GM12878 (cell line): ENCODE measurements around the gene LTV1. TPM values are rescaled to one million over a fixed set of nuclear protein-coding genes. Genes with fewer than 3 reads are reported as not detected.

Experiments
- ATAC-seq: fragments of 200-7000 bp; cut with Tn5 transposase; 3 replicates; pipeline ENCODE4 v1.9.1; 2020; ENCODE audit warnings: mild to moderate bottlenecking, moderate library complexity
- BruUV-seq: library from RNA; stranded (reverse); fragments of 400-500 nt; replicated peaks from 2 replicates; lab custom pipeline; 2021; lab: Mats Ljungman, UMichigan
- CTCF ChIA-PET: fragments of 300-600 bp; sonication (Branson Sonifier 250); formaldehyde crosslinking; extraction: SDS; loops from one replicate; lab custom pipeline; 2021; ENCODE audit warnings: inconsistent platforms; lab: Yijun Ruan, JAX
- POLR2A ChIA-PET: fragments of 350-600 bp; formaldehyde crosslinking; extraction: SDS; loops from one replicate; lab custom pipeline; 2021; ENCODE audit warnings: inconsistent platforms; lab: Charles Lee
- RAD21 ChIA-PET: fragments of 300-600 bp; sonication (Branson Sonifier 250); formaldehyde crosslinking; loops from one replicate; lab custom pipeline; 2023; ENCODE audit warnings: antibody characterized with exemption; ENCODE audit not compliant: unreplicated experiment; lab: Charles Lee
- SMC1A ChIA-PET: fragments of 300-600 bp; sonication (Branson Sonifier 250); formaldehyde crosslinking; loops from one replicate; lab custom pipeline; 2023; ENCODE audit not compliant: unreplicated experiment, uncharacterized antibody; lab: Charles Lee
- DNase-seq: peaks from one replicate; pipeline ENCODE4 v3.0.0-alpha.2; 2011; ENCODE audit warnings: low read depth, low spot score
- FAIRE-seq: peaks from 3 replicates; lab custom pipeline; 2011; peaks lifted over from hg19 to GRCh38; lab: Jason Lieb, UNC
- H2AFZ ChIP-seq: 2 replicates; pipeline ENCODE4 v1.6.0; 2011; ENCODE audit warnings: low read depth, low read length, control low read depth; ENCODE audit not compliant: control insufficient read depth
- H3K27ac ChIP-seq: 2 replicates; pipeline ENCODE4 v1.5.1; 2011; ENCODE audit warnings: control low read depth; ENCODE audit not compliant: control insufficient read depth, insufficient read depth
- H3K27me3 ChIP-seq, 2 experiments: replicated peaks in 1 of 2; 2 replicates each; pipeline versions ENCODE4 v1.6.0 to v1.6.1; 2011; ENCODE audit warnings: low read length in 1 of 2; ENCODE audit not compliant: control insufficient read depth in 2 of 2, insufficient read depth in 2 of 2
- H3K36me3 ChIP-seq, 2 experiments: 2 replicates each; pipeline ENCODE4 v1.5.1; 2011; ENCODE audit warnings: low read length in 1 of 2; ENCODE audit not compliant: control insufficient read depth in 2 of 2, insufficient read depth in 2 of 2
- H3K4me1 ChIP-seq: 2 replicates; pipeline ENCODE4 v1.6.1; 2011; ENCODE audit warnings: mild to moderate bottlenecking, low read length, moderate library complexity, mixed read lengths; ENCODE audit not compliant: control insufficient read depth, insufficient read depth
- H3K4me2 ChIP-seq: 2 replicates; pipeline ENCODE4 v1.6.0; 2011; ENCODE audit warnings: control low read depth; ENCODE audit not compliant: control insufficient read depth, insufficient read depth
- H3K4me3 ChIP-seq: fragments of 200-600 bp; sonication (generic); 2 replicates; pipeline ENCODE4 v1.5.1; 2016
- H3K79me2 ChIP-seq: 2 replicates; pipeline ENCODE4 v1.6.0; 2011; ENCODE audit warnings: low read length; ENCODE audit not compliant: control insufficient read depth, insufficient read depth
- H3K9ac ChIP-seq: 2 replicates; pipeline ENCODE4 v1.8.0; 2011; ENCODE audit warnings: low read length, control low read depth, mixed read lengths; ENCODE audit not compliant: control insufficient read depth, insufficient read depth
- H3K9me3 ChIP-seq: replicated peaks from 3 replicates; pipeline ENCODE4 v1.5.1; 2011; ENCODE audit warnings: mild to moderate bottlenecking, low read length; ENCODE audit not compliant: control insufficient read depth, insufficient read depth
- H4K20me1 ChIP-seq: 2 replicates; pipeline ENCODE4 v1.6.0; 2011; ENCODE audit not compliant: control insufficient read depth, insufficient read depth
- ATF3 ChIP-seq: IDR thresholded peaks from 2 replicates; pipeline ENCODE4 v1.6.1; 2011; ENCODE audit warnings: low read depth, mild to moderate bottlenecking, low read length, moderate library complexity, borderline replicate concordance; ENCODE audit errors: extremely low read depth
- ATF7 ChIP-seq: fragments of 450-650 bp; IDR thresholded peaks from 2 replicates; pipeline ENCODE4 v1.6.1; 2016; ENCODE audit warnings: low read depth, mild to moderate bottlenecking
- BCLAF1 ChIP-seq: fragments of 450-650 bp; IDR thresholded peaks from 2 replicates; pipeline ENCODE4 v1.6.1; 2017; ENCODE audit warnings: antibody characterized with exemption, mild to moderate bottlenecking, moderate library complexity
- BHLHE40 ChIP-seq, 2 experiments: fragments of 450-650 bp in 1 of 2; IDR thresholded peaks; 2 replicates each; pipeline ENCODE4 v1.6.1; 2011 to 2017; ENCODE audit warnings: low read depth in 2 of 2, borderline replicate concordance in 1 of 2, improper control_type of control experiment in 1 of 2, low read length in 1 of 2, mild to moderate bottlenecking in 1 of 2
- MLLT1 ChIP-seq: fragments of 450-650 bp; IDR thresholded peaks from 2 replicates; pipeline ENCODE4 v1.6.1; 2016; ENCODE audit warnings: mild to moderate bottlenecking
- NBN ChIP-seq: fragments of 450-650 bp; IDR thresholded peaks from 2 replicates; pipeline ENCODE4 v1.6.1; 2016
- POU2F2 ChIP-seq: IDR thresholded peaks from 3 replicates; pipeline ENCODE4 v1.6.1; 2011; ENCODE audit warnings: low read depth, mild to moderate bottlenecking, low read length, borderline replicate concordance
- SMARCA5 ChIP-seq: fragments of 450-650 bp; IDR thresholded peaks from 2 replicates; pipeline ENCODE4 v1.6.1; 2017; ENCODE audit warnings: mild to moderate bottlenecking
- SRF ChIP-seq, 2 experiments: IDR thresholded peaks; 2 replicates each; pipeline ENCODE4 v1.6.1; 2011; ENCODE audit warnings: low read depth in 2 of 2, low read length in 2 of 2, mild to moderate bottlenecking in 1 of 2, moderate library complexity in 1 of 2
- SUPT20H ChIP-seq: IDR thresholded peaks from 2 replicates; pipeline ENCODE4 v1.6.1; 2011; ENCODE audit warnings: low read depth, mild to moderate bottlenecking, low read length, moderate library complexity, borderline replicate concordance; ENCODE audit not compliant: control insufficient read depth
- ZBTB33 ChIP-seq: fragments of 450-650 bp; IDR thresholded peaks from 2 replicates; pipeline ENCODE4 v1.6.1; 2017; ENCODE audit warnings: mild to moderate bottlenecking
- ZNF274 ChIP-seq: IDR thresholded peaks from one replicate; pipeline ENCODE4 v1.8.0; 2011; ENCODE audit not compliant: insufficient read length, insufficient read depth
- ZNF592 ChIP-seq: fragments of 450-650 bp; IDR thresholded peaks from 2 replicates; pipeline ENCODE4 v1.6.1; 2017; ENCODE audit warnings: mild to moderate bottlenecking, moderate library complexity
- WGBS: methylation state at CpG from one replicate; pipeline ENCODE4 v1.1.6; 2016; ENCODE audit warnings: low lambda C conversion rate; ENCODE audit not compliant: insufficient replicate concordance, insufficient coverage; ENCODE audit errors: missing lambda C conversion rate; 5-methylcytosine and 5-hydroxymethylcytosine counted together
- in situ Hi-C: fragments of 300-500 bp; cut with MboI; formaldehyde crosslinking; loops from 9 replicates; pipeline ENCODE4 v1.14.3; 2018; ENCODE audit warnings: mixed read lengths
- intact Hi-C: fragments of 100-400 bp; cut with micrococcal nuclease; formaldehyde crosslinking; loops from one replicate; pipeline ENCODE4 v1.14.2; 2022; ENCODE audit not compliant: unreplicated experiment
- polyA plus RNA-seq, 11 experiments: library from polyadenylated mRNA; depleted of rRNA in 4 of 11; unstranded in 6 of 11; stranded (reverse) in 5 of 11; fragments of >200 nt; fragmentation: Nextera tagmentation in 4 of 11; fragmentation: Illumina TruSeq in 1 of 11; extraction: Ambion mirVana in 4 of 11; extraction: Trizol in 1 of 11; gene quantifications; 1 replicate in 1 of 11; 2 replicates in 10 of 11; pipeline versions ENCODE4 v1.2.1 to v1.2.3, GENCODE V29; 2011 to 2016; ENCODE audit warnings: inconsistent platforms in 2 of 11, missing spikeins in 2 of 11, low read depth in 1 of 11
- total RNA-seq, 4 experiments: library from RNA; depleted of rRNA in 3 of 4; stranded (reverse); fragments of >200 nt in 3 of 4; fragmentation: Illumina TruSeq in 1 of 4; extraction: Trizol in 1 of 4; gene quantifications; 2 replicates each; pipeline versions ENCODE4 v1.2.1 to v1.2.3, GENCODE V29; 2013 to 2021

Gene LTV1
- total and polyA plus RNA-seq, 10 of the 15 experiments (the other 5 are each of a cell fraction or from before 2014, with no cell fraction given), result 22.3 to 66.4 (median 52.0) TPM

- ChIA-PET SMC1A (no interaction called here), RAD21 (no interaction called here), CTCF (no interaction called here), POLR2A (no interaction called here)
- H3K4me2 ChIP-seq, result no peak overlapping the region
- no peaks in the 10 kb centered on the region for H3K79me2 ChIP-seq
- BruUV-seq, result no TSS peak
- H3K36me3 ChIP-seq, result no peaks in the 10 kb centered on the region
- TF ChIP-seq ZBTB33 (no peak), SUPT20H (no peak), SMARCA5 (no peak), BCLAF1 (no peak), SRF (IDR thresholded peaks at IDR 0.05; ENCODE audit: low read depth in 2 of 2, low read length in 2 of 2) (no peak), NBN (no peak), MLLT1 (no peak), BHLHE40 (IDR thresholded peaks at IDR 0.05; ENCODE audit: borderline replicate concordance in 1 of 2, low read depth in 2 of 2, low read length in 1 of 2) (no peak), ZNF592 (no peak), ATF7 (no peak), ZNF274 (no peak), ATF3 (no peak), POU2F2 (no peak)
- no peak overlapping the region for H2AFZ ChIP-seq
- H4K20me1 ChIP-seq, result no peaks in the 10 kb centered on the region
- no peak overlapping the region for H3K27ac ChIP-seq
- H3K9me3 ChIP-seq, result no peaks in the 10 kb centered on the region
- H3K4me1 ChIP-seq, result peaks cover 5% of the 10 kb centered on the region; the same call in 1 of the 2 replicates
- H3K27me3 ChIP-seq, result no peaks in the 10 kb centered on the region
- ATAC-seq (no peak), DNase-seq (no peak), FAIRE-seq (no peak)
- in situ Hi-C loops, result no loop called here
- WGBS, result 100% methylated on average over 1 of the region's 1 CpG
- H3K9ac ChIP-seq, result no peak overlapping the region
- intact Hi-C loops, result no loop called here
- no peak overlapping the region for H3K4me3 ChIP-seq
Observed at GRCh38 chr6:143894655-143895054, 51.5 kb downstream of the LTV1 start.
